B cell (primary cell): Measurements from ENCODE around the gene FAM227A. TPM values are rescaled to one million over a fixed set of nuclear protein-coding genes. Genes with fewer than 3 reads are reported as not detected.

Experiments
- ATAC-seq: fragments of 200-7000 bp; cut with Tn5 transposase; one replicate; pipeline ENCODE4 v1.10.0; 2021; ENCODE audit warnings: low read depth, mild to moderate bottlenecking, moderate number of reproducible peaks, moderate library complexity
- CTCF ChIA-PET: fragments of 350-600 bp; sonication (Branson Sonifier 250); formaldehyde crosslinking; loops from one replicate; lab custom pipeline; 2021; ENCODE audit warnings: antibody characterized with exemption, inconsistent platforms; lab: Charles Lee
- POLR2A ChIA-PET: fragments of 350-600 bp; sonication (Branson Sonifier 250); formaldehyde crosslinking; loops from one replicate; lab custom pipeline; 2021; ENCODE audit warnings: antibody characterized with exemption; lab: Charles Lee
- DNase-seq: peaks from one replicate; pipeline ENCODE4 v3.0.0; 2013
- H2AFZ ChIP-seq: 2 replicates; pipeline ENCODE4 v1.6.1; 2012; ENCODE audit warnings: mild to moderate bottlenecking, low read depth, low read length; ENCODE audit not compliant: insufficient read depth, poor library complexity, severe bottlenecking
- H3K27ac ChIP-seq, 2 donors: 1 replicate in 1 of 2; 2 replicates in 1 of 2; pipeline ENCODE4 v1.5.1; 2012 to 2013; ENCODE audit warnings: low read length in 2 of 2, mild to moderate bottlenecking in 2 of 2, moderate library complexity in 1 of 2
- H3K27me3 ChIP-seq, 4 experiments: fragments of 200-600 bp in 1 of 4; sonication (generic) in 1 of 4; replicated peaks in 1 of 4; 1 replicate in 2 of 4; 2 replicates in 2 of 4; pipeline versions ENCODE4 v1.6.1 to v1.7.0; 2013 to 2016; ENCODE audit warnings: low read length in 3 of 4, mild to moderate bottlenecking in 2 of 4, mixed read lengths in 1 of 4, moderate library complexity in 1 of 4; ENCODE audit not compliant: insufficient read depth in 4 of 4, control insufficient read depth in 3 of 4; ENCODE audit errors: control extremely low read depth in 1 of 4
- H3K36me3 ChIP-seq, 2 experiments: replicated peaks in 1 of 2; 1 replicate in 1 of 2; 2 replicates in 1 of 2; pipeline versions ENCODE4 v1.6.1 to v1.7.1; 2013; ENCODE audit warnings: low read length in 1 of 2; ENCODE audit not compliant: insufficient read depth in 2 of 2, control insufficient read depth in 1 of 2; ENCODE audit errors: control extremely low read depth in 1 of 2, extremely low read depth in 1 of 2
- H3K4me1 ChIP-seq, 2 donors: fragments of 200-600 bp in 1 of 2; sonication (generic) in 1 of 2; 1 replicate in 1 of 2; 2 replicates in 1 of 2; pipeline versions ENCODE4 v1.5.1 to v1.6.1; 2013 to 2017; ENCODE audit warnings: low read length in 2 of 2; ENCODE audit not compliant: control insufficient read depth in 2 of 2, insufficient read depth in 2 of 2
- H3K4me2 ChIP-seq: replicated peaks from 2 replicates; pipeline ENCODE3; 2012; ENCODE audit warnings: mild to moderate bottlenecking, low read depth, low read length; ENCODE audit not compliant: poor library complexity, severe bottlenecking
- H3K4me3 ChIP-seq, 5 experiments: fragments of 200-600 bp in 1 of 5; sonication (generic) in 1 of 5; 1 replicate in 3 of 5; 2 replicates in 2 of 5; pipeline versions ENCODE4 v1.5.1 to v1.7.0; 2011 to 2016; ENCODE audit warnings: low read length in 4 of 5, mild to moderate bottlenecking in 4 of 5, low read depth in 2 of 5, control low read depth in 1 of 5, moderate library complexity in 1 of 5; ENCODE audit not compliant: insufficient read depth in 1 of 5; ENCODE audit errors: control extremely low read depth in 1 of 5, extremely low read depth in 1 of 5
- H3K79me2 ChIP-seq: fragments of 200-600 bp; sonication (generic); one replicate; pipeline ENCODE4 v1.6.0; 2016; ENCODE audit warnings: low read length; ENCODE audit not compliant: control insufficient read depth, insufficient read depth
- H3K9ac ChIP-seq: fragments of 200-600 bp; sonication (generic); 2 replicates; pipeline ENCODE4 v1.6.1; 2017; ENCODE audit warnings: mild to moderate bottlenecking, low read length, moderate library complexity
- H3K9me3 ChIP-seq, 3 donors: one replicate each; pipeline versions ENCODE4 v1.6.1 to v1.7.1; 2013; ENCODE audit warnings: low read length in 2 of 3; ENCODE audit not compliant: control insufficient read depth in 2 of 3, insufficient read depth in 1 of 3; ENCODE audit errors: control extremely low read depth in 1 of 3
- H4K20me1 ChIP-seq: 2 replicates; pipeline ENCODE4 v1.6.0; 2012; ENCODE audit warnings: mild to moderate bottlenecking, low read length; ENCODE audit not compliant: insufficient read depth, control insufficient read depth, poor library complexity, severe bottlenecking
- H3K27ac Mint-ChIP-seq: one replicate; pipeline ENCODE4 v1.8.0; 2021; ENCODE audit warnings: mixed read lengths
- H3K27me3 Mint-ChIP-seq: one replicate; pipeline ENCODE4 v1.8.0; 2021; ENCODE audit warnings: mixed read lengths
- H3K4me1 Mint-ChIP-seq: one replicate; pipeline ENCODE4 v1.8.0; 2021; ENCODE audit warnings: mixed read lengths
- H3K4me3 Mint-ChIP-seq: one replicate; pipeline ENCODE4 v1.8.0; 2021; ENCODE audit warnings: mixed read lengths
- H3K9me3 Mint-ChIP-seq: one replicate; pipeline ENCODE4 v1.8.0; 2022; ENCODE audit warnings: mixed read lengths; ENCODE audit not compliant: insufficient read depth
- EZH2 ChIP-seq: IDR thresholded peaks from 2 replicates; pipeline ENCODE4 v1.6.1; 2012; ENCODE audit warnings: borderline replicate concordance, low read depth, mild to moderate bottlenecking, moderate library complexity, low read length; ENCODE audit not compliant: insufficient read depth, poor library complexity, severe bottlenecking
- WGBS: methylation state at CpG from one replicate; pipeline ENCODE4 v1.1.5; 2013; ENCODE audit warnings: missing lambda C conversion rate; ENCODE audit not compliant: insufficient coverage; 5-methylcytosine and 5-hydroxymethylcytosine counted together
- intact Hi-C: fragments of 100-400 bp; cut with micrococcal nuclease; formaldehyde crosslinking; loops from one replicate; pipeline ENCODE4 v1.10.0; 2022
- polyA plus RNA-seq: library from polyadenylated mRNA; depleted of rRNA; stranded (reverse); fragments of >200 nt; gene quantifications from 2 replicates; pipeline ENCODE4 v1.2.3, GENCODE V29; 2012
- total RNA-seq, 2 donors: library from RNA; stranded (reverse); fragments of 120-200 nt in 1 of 2; gene quantifications; 1 replicate in 1 of 2; 2 replicates in 1 of 2; pipeline versions ENCODE4 v1.2.3 to v1.2.4, GENCODE V29; 2013 to 2022
- TF ChIP-seq, protein P1 (sequence below): fragments of 200-600 bp; IDR thresholded peaks from one replicate; pipeline ENCODE4 v1.8.0; 2022; ENCODE audit warnings: antibody characterized with exemption, mild to moderate bottlenecking

Gene FAM227A
- total and polyA plus RNA-seq, 2 donors (not counting 1 experiment from before 2014, with no cell fraction given), result 0.04 to 0.57 TPM

DNA sequence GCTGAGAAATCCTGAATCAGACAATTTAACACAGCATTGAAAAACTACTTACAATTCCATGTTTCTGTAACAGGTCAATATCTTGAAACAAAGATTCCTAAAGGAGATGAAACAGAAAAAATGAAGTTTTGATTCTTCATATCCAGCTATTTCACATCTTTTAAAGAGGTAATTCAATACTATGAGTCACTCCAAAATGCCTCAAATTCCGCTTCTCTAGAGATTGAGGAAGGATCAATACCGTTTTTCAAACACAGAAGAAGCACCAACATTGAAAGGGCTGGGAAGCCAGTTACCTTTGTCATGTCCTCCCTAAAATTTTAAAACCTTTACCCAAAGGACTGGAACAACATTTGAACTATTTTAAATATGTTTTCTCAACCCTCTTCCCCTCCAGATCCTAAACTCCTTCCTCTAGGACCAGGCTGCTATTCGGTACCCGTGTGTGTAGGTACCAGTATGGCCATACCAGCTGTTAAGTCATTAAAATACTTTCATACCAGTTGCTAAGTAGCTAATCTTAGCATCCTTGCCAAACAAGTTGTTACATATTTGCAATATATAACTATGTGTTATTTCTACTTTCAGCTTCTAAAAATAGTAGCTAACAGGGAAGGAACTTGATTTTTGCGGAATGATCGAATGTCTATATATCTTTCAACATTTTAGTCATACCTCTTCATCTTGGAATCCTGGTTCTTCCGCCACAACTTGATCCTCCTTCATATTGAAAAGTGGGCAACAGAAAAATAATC is 88.5 kb downstream of the FAM227A start:
- H3K4me1 Mint-ChIP-seq, result peaks cover 14% of the 10 kb centered on the region
- no peak overlapping the region for H3K27ac Mint-ChIP-seq
- no peaks in the 10 kb centered on the region for H3K79me2 ChIP-seq
- ChIA-PET CTCF (interaction anchor here (0.6 to 1.6 kb wide), 6 partner anchors 16 to 516 kb away, joined by 3 to 8 read pairs (median 4); no protein-coding TSS in a partner anchor), POLR2A (no interaction called here)
- no peak overlapping the region for H3K4me3 ChIP-seq
- H3K27ac ChIP-seq, result no peak overlapping the region
- peaks cover 14 to 18% of the 10 kb centered on the region in 2 donors for H3K4me1 ChIP-seq
- TF ChIP-seq, protein P1, sequence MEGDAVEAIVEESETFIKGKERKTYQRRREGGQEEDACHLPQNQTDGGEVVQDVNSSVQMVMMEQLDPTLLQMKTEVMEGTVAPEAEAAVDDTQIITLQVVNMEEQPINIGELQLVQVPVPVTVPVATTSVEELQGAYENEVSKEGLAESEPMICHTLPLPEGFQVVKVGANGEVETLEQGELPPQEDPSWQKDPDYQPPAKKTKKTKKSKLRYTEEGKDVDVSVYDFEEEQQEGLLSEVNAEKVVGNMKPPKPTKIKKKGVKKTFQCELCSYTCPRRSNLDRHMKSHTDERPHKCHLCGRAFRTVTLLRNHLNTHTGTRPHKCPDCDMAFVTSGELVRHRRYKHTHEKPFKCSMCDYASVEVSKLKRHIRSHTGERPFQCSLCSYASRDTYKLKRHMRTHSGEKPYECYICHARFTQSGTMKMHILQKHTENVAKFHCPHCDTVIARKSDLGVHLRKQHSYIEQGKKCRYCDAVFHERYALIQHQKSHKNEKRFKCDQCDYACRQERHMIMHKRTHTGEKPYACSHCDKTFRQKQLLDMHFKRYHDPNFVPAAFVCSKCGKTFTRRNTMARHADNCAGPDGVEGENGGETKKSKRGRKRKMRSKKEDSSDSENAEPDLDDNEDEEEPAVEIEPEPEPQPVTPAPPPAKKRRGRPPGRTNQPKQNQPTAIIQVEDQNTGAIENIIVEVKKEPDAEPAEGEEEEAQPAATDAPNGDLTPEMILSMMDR, result no peak
- TF ChIP-seq EZH2, result no peak
- H3K27me3 ChIP-seq, result no peaks in the 10 kb centered on the region
- no peaks in the 10 kb centered on the region for H3K36me3 ChIP-seq
- no peak overlapping the region for H3K4me2 ChIP-seq
- no peaks in the 10 kb centered on the region for H3K27me3 Mint-ChIP-seq
- H2AFZ ChIP-seq, result no peak overlapping the region
- ATAC-seq (no peak), DNase-seq (no peak)
- no peaks in the 10 kb centered on the region for H3K9me3 ChIP-seq
- no peak overlapping the region for H3K9ac ChIP-seq
- no peaks in the 10 kb centered on the region for H3K9me3 Mint-ChIP-seq
- H4K20me1 ChIP-seq, result no peaks in the 10 kb centered on the region
- intact Hi-C loops, result no loop called here
- WGBS, result 100% methylated on average over 2 of the region's 7 CpGs
- no peak overlapping the region for H3K4me3 Mint-ChIP-seq
